NB4 (cell line): Measurements from ENCODE around the gene ACSL3.

Experiments
- MYC ChIP-seq: IDR thresholded peaks from 2 replicates; pipeline ENCODE4 v1.6.1; 2011; ENCODE audit warnings: low read depth, low read length
- POLR2A ChIP-seq: IDR thresholded peaks from 2 replicates; pipeline ENCODE4 v1.6.1; 2011; ENCODE audit warnings: mild to moderate bottlenecking; ENCODE audit not compliant: insufficient read length; ENCODE audit errors: extremely low read depth
- TF ChIP-seq, protein P1 (sequence below): IDR thresholded peaks from one replicate; pipeline ENCODE4 v1.5.1; 2012; ENCODE audit warnings: low read depth, low read length

DNA sequence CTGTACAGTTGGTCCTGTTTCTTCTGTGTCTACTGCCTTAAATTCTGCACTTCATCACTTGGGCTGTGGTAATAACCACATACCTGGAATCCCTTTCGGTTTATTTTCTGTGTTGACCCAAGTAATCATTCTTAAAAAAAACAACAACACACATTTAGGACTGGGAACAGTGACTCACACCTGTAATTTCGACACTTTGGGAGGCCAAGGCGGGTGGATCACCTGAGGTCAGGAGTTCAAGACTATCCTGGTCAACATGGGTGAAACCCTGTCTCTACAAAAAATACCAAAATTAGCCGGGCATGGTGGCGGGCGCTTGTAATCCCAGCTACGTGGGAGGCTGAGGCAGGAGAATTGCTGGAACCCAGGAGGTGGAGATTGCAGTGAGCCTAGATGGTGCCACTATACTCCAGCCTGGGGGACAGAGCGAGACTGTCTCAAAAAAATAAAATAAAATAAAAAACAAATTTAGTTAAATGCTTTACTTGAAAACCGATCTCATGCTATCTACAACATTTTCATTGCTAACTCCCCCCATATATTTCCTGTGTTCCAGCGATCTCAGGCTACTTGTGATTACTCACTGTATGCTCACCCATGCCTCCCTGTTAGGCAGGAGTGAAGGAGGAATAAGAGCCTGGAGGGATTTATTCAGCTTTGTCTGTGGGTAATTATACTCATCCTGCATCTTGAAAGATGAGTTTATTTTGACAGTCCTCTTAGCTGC is 18.2 kb downstream of the ACSL3 start:
- TF ChIP-seq MYC = no peak
- TF ChIP-seq, protein P1, sequence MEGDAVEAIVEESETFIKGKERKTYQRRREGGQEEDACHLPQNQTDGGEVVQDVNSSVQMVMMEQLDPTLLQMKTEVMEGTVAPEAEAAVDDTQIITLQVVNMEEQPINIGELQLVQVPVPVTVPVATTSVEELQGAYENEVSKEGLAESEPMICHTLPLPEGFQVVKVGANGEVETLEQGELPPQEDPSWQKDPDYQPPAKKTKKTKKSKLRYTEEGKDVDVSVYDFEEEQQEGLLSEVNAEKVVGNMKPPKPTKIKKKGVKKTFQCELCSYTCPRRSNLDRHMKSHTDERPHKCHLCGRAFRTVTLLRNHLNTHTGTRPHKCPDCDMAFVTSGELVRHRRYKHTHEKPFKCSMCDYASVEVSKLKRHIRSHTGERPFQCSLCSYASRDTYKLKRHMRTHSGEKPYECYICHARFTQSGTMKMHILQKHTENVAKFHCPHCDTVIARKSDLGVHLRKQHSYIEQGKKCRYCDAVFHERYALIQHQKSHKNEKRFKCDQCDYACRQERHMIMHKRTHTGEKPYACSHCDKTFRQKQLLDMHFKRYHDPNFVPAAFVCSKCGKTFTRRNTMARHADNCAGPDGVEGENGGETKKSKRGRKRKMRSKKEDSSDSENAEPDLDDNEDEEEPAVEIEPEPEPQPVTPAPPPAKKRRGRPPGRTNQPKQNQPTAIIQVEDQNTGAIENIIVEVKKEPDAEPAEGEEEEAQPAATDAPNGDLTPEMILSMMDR = no peak
- no peak for TF ChIP-seq POLR2A
